ENCODE data around the gene TENT5A.
"Not testable (repeated sequence)": the region's sequence is repeated elsewhere in the genome, so short reads cannot be mapped to it uniquely, and the experiment has no call there.

Gene TENT5A

GRCh38 chr6:81787313-81788068 lies 35.0 kb upstream of the TENT5A start:
- H3K27ac ChIP-seq (ENCODE audit: low read depth, low read length), result no peak overlapping the region
- no peaks in the 10 kb centered on the region for H3K27me3 ChIP-seq (ENCODE audit: control insufficient read depth in 1 of 2, insufficient read depth in 2 of 2, low read length in 2 of 2)
- no peak overlapping the region for H3K9ac ChIP-seq (ENCODE audit: low read length)
- H3K36me3 ChIP-seq (ENCODE audit: insufficient read depth, low read length), result no peaks in the 10 kb centered on the region
- no peaks in the 10 kb centered on the region for H3K4me1 ChIP-seq (ENCODE audit: insufficient read depth, low read length)
- no peak overlapping the region for H3K4me3 ChIP-seq (ENCODE audit: low read depth in 1 of 2, low read length in 2 of 2)
- no peaks in the 10 kb centered on the region for H3K9me3 ChIP-seq (ENCODE audit: low read length)

GRCh38 chr6:81786150-81786549 lies 33.7 kb upstream of the TENT5A start:
- Histone ChIP-seq H3K4me1 (ENCODE audit: insufficient read depth, low read length) (no peaks in the 10 kb centered on the region), H3K36me3 (ENCODE audit: insufficient read depth, low read length) (no peaks in the 10 kb centered on the region), H3K27me3 (ENCODE audit: control insufficient read depth in 1 of 2, insufficient read depth in 2 of 2, low read length in 2 of 2) (no peaks in the 10 kb centered on the region), H3K27ac (ENCODE audit: low read depth, low read length) (no peak overlapping the region), H3K9ac (ENCODE audit: low read length) (no peak overlapping the region), H3K9me3 (ENCODE audit: low read length) (no peaks in the 10 kb centered on the region), H3K4me3 (ENCODE audit: low read depth in 1 of 2, low read length in 2 of 2) (no peak overlapping the region)

- no peaks in the 10 kb centered on the region for H3K36me3 ChIP-seq (ENCODE audit: insufficient read depth, low read length)
- no peak overlapping the region for H3K9ac ChIP-seq (ENCODE audit: low read length)
- no peak overlapping the region for H3K27ac ChIP-seq (ENCODE audit: low read depth, low read length)
- H3K4me1 ChIP-seq (ENCODE audit: insufficient read depth, low read length), result no peaks in the 10 kb centered on the region
- H3K27me3 ChIP-seq (ENCODE audit: control insufficient read depth in 1 of 2, insufficient read depth in 2 of 2, low read length in 2 of 2), result no peaks in the 10 kb centered on the region
- H3K4me3 ChIP-seq (ENCODE audit: low read depth in 1 of 2, low read length in 2 of 2), result no peak overlapping the region
- no peaks in the 10 kb centered on the region for H3K9me3 ChIP-seq (ENCODE audit: low read length)
Observed at GRCh38 chr6:81785377-81785776, 32.9 kb upstream of the TENT5A start.

GRCh38 chr6:81783893-81784292 lies 31.4 kb upstream of the TENT5A start:
- Histone ChIP-seq H3K4me1 (ENCODE audit: insufficient read depth, low read length) (no peaks in the 10 kb centered on the region), H3K36me3 (ENCODE audit: insufficient read depth, low read length) (no peaks in the 10 kb centered on the region), H3K9me3 (ENCODE audit: low read length) (no peaks in the 10 kb centered on the region), H3K4me3 (ENCODE audit: low read depth in 1 of 2, low read length in 2 of 2) (no peak overlapping the region), H3K9ac (ENCODE audit: low read length) (no peak overlapping the region), H3K27me3 (ENCODE audit: control insufficient read depth in 1 of 2, insufficient read depth in 2 of 2, low read length in 2 of 2) (no peaks in the 10 kb centered on the region), H3K27ac (ENCODE audit: low read depth, low read length) (no peak overlapping the region)

GRCh38 chr6:81781624-81782023 lies 29.1 kb upstream of the TENT5A start:
- Histone ChIP-seq H3K9me3 (ENCODE audit: low read length) (no peaks in the 10 kb centered on the region), H3K27ac (ENCODE audit: low read depth, low read length) (no peak overlapping the region), H3K4me1 (ENCODE audit: insufficient read depth, low read length) (no peaks in the 10 kb centered on the region), H3K36me3 (ENCODE audit: insufficient read depth, low read length) (no peaks in the 10 kb centered on the region), H3K9ac (ENCODE audit: low read length) (no peak overlapping the region), H3K27me3 (ENCODE audit: control insufficient read depth in 1 of 2, insufficient read depth in 2 of 2, low read length in 2 of 2) (no peaks in the 10 kb centered on the region), H3K4me3 (ENCODE audit: low read depth in 1 of 2, low read length in 2 of 2) (no peak overlapping the region)

GRCh38 chr6:81777586-81778268 lies 25.2 kb upstream of the TENT5A start:
- H3K27ac ChIP-seq (ENCODE audit: low read depth, low read length), result no peak overlapping the region

GRCh38 chr6:81776219-81776618 lies 23.7 kb upstream of the TENT5A start:
- not testable (repeated sequence) for H3K4me3 ChIP-seq (ENCODE audit: low read depth in 1 of 2, low read length in 2 of 2); H3K4me1 ChIP-seq (ENCODE audit: insufficient read depth, low read length); H3K9me3 ChIP-seq (ENCODE audit: low read length)

More at GRCh38 chr6:81777586-81778268, 25.2 kb upstream of the TENT5A start:
- Histone ChIP-seq H3K27me3 (ENCODE audit: control insufficient read depth in 1 of 2, insufficient read depth in 2 of 2, low read length in 2 of 2) (no peaks in the 10 kb centered on the region), H3K4me3 (ENCODE audit: low read depth in 1 of 2, low read length in 2 of 2) (no peak overlapping the region), H3K4me1 (ENCODE audit: insufficient read depth, low read length) (no peaks in the 10 kb centered on the region), H3K36me3 (ENCODE audit: insufficient read depth, low read length) (no peaks in the 10 kb centered on the region), H3K9ac (ENCODE audit: low read length) (no peak overlapping the region), H3K9me3 (ENCODE audit: low read length) (no peaks in the 10 kb centered on the region)

GRCh38 chr6:81774542-81774941 lies 22.1 kb upstream of the TENT5A start:
- H3K36me3 ChIP-seq (ENCODE audit: insufficient read depth, low read length), result no peaks in the 10 kb centered on the region
- H3K4me1 ChIP-seq (ENCODE audit: insufficient read depth, low read length), result no peaks in the 10 kb centered on the region
- no peak overlapping the region for H3K4me3 ChIP-seq (ENCODE audit: low read depth in 1 of 2, low read length in 2 of 2)
- H3K27me3 ChIP-seq (ENCODE audit: control insufficient read depth in 1 of 2, insufficient read depth in 2 of 2, low read length in 2 of 2), result no peaks in the 10 kb centered on the region
- no peaks in the 10 kb centered on the region for H3K9me3 ChIP-seq (ENCODE audit: low read length)
- H3K27ac ChIP-seq (ENCODE audit: low read depth, low read length), result no peak overlapping the region
- H3K9ac ChIP-seq (ENCODE audit: low read length), result no peak overlapping the region

More at GRCh38 chr6:81776219-81776618, 23.7 kb upstream of the TENT5A start:
- not testable (repeated sequence) for H3K36me3 ChIP-seq (ENCODE audit: insufficient read depth, low read length); H3K9ac ChIP-seq (ENCODE audit: low read length); H3K27me3 ChIP-seq (ENCODE audit: control insufficient read depth in 1 of 2, insufficient read depth in 2 of 2, low read length in 2 of 2); H3K27ac ChIP-seq (ENCODE audit: low read depth, low read length)

GRCh38 chr6:81773887-81774286 lies 21.4 kb upstream of the TENT5A start:
- no peaks in the 10 kb centered on the region for H3K9me3 ChIP-seq (ENCODE audit: low read length)
- no peak overlapping the region for H3K27ac ChIP-seq (ENCODE audit: low read depth, low read length)
- no peak overlapping the region for H3K4me3 ChIP-seq (ENCODE audit: low read depth in 1 of 2, low read length in 2 of 2)
- H3K4me1 ChIP-seq (ENCODE audit: insufficient read depth, low read length), result no peaks in the 10 kb centered on the region
- H3K36me3 ChIP-seq (ENCODE audit: insufficient read depth, low read length), result no peaks in the 10 kb centered on the region
- no peaks in the 10 kb centered on the region for H3K27me3 ChIP-seq (ENCODE audit: control insufficient read depth in 1 of 2, insufficient read depth in 2 of 2, low read length in 2 of 2)
- H3K9ac ChIP-seq (ENCODE audit: low read length), result no peak overlapping the region

GRCh38 chr6:81772741-81773140 lies 20.3 kb upstream of the TENT5A start:
- H3K9me3 ChIP-seq (ENCODE audit: low read length), result no peaks in the 10 kb centered on the region
- H3K4me3 ChIP-seq (ENCODE audit: low read depth in 1 of 2, low read length in 2 of 2), result no peak overlapping the region
- no peaks in the 10 kb centered on the region for H3K4me1 ChIP-seq (ENCODE audit: insufficient read depth, low read length)
- H3K9ac ChIP-seq (ENCODE audit: low read length), result no peak overlapping the region
- no peaks in the 10 kb centered on the region for H3K27me3 ChIP-seq (ENCODE audit: control insufficient read depth in 1 of 2, insufficient read depth in 2 of 2, low read length in 2 of 2)
- H3K27ac ChIP-seq (ENCODE audit: low read depth, low read length), result no peak overlapping the region
- no peaks in the 10 kb centered on the region for H3K36me3 ChIP-seq (ENCODE audit: insufficient read depth, low read length)

- no peaks in the 10 kb centered on the region for H3K36me3 ChIP-seq (ENCODE audit: insufficient read depth, low read length)
- H3K9ac ChIP-seq (ENCODE audit: low read length), result no peak overlapping the region
- no peaks in the 10 kb centered on the region for H3K27me3 ChIP-seq (ENCODE audit: control insufficient read depth in 1 of 2, insufficient read depth in 2 of 2, low read length in 2 of 2)
- H3K27ac ChIP-seq (ENCODE audit: low read depth, low read length), result no peak overlapping the region
- no peaks in the 10 kb centered on the region for H3K9me3 ChIP-seq (ENCODE audit: low read length)
- peaks cover 6% of the 10 kb centered on the region for H3K4me1 ChIP-seq (ENCODE audit: insufficient read depth, low read length)
- H3K4me3 ChIP-seq (ENCODE audit: low read depth in 1 of 2, low read length in 2 of 2), result no peak overlapping the region
Observed at GRCh38 chr6:81771097-81771496, 18.6 kb upstream of the TENT5A start.

GRCh38 chr6:81770381-81770780 lies 17.9 kb upstream of the TENT5A start:
- peaks cover 6% of the 10 kb centered on the region for H3K4me1 ChIP-seq (ENCODE audit: insufficient read depth, low read length)
- H3K27ac ChIP-seq (ENCODE audit: low read depth, low read length), result no peak overlapping the region
- no peaks in the 10 kb centered on the region for H3K27me3 ChIP-seq (ENCODE audit: control insufficient read depth in 1 of 2, insufficient read depth in 2 of 2, low read length in 2 of 2)
- no peaks in the 10 kb centered on the region for H3K36me3 ChIP-seq (ENCODE audit: insufficient read depth, low read length)
- H3K9me3 ChIP-seq (ENCODE audit: low read length), result no peaks in the 10 kb centered on the region
- H3K9ac ChIP-seq (ENCODE audit: low read length), result no peak overlapping the region
- H3K4me3 ChIP-seq (ENCODE audit: low read depth in 1 of 2, low read length in 2 of 2), result no peak overlapping the region

Data from muscle layer of colon (tissue), 2 donors.